B cell (primary cell): ENCODE data around the gene IKZF2. TPM values are rescaled to one million over a fixed set of nuclear protein-coding genes. Genes with fewer than 3 reads are reported as not detected.

Experiments used
- ATAC-seq: fragments of 200-7000 bp; cut with Tn5 transposase; one replicate; pipeline ENCODE4 v1.10.0; 2021; ENCODE audit warnings: low read depth, mild to moderate bottlenecking, moderate number of reproducible peaks, moderate library complexity
- CTCF ChIA-PET: fragments of 350-600 bp; sonication (Branson Sonifier 250); formaldehyde crosslinking; loops from one replicate; lab custom pipeline; 2021; ENCODE audit warnings: antibody characterized with exemption, inconsistent platforms; lab: Charles Lee
- POLR2A ChIA-PET: fragments of 350-600 bp; sonication (Branson Sonifier 250); formaldehyde crosslinking; loops from one replicate; lab custom pipeline; 2021; ENCODE audit warnings: antibody characterized with exemption; lab: Charles Lee
- DNase-seq: peaks from one replicate; pipeline ENCODE4 v3.0.0; 2013
- H2AFZ ChIP-seq: 2 replicates; pipeline ENCODE4 v1.6.1; 2012; ENCODE audit warnings: mild to moderate bottlenecking, low read depth, low read length; ENCODE audit not compliant: insufficient read depth, poor library complexity, severe bottlenecking
- H3K27ac ChIP-seq, 2 donors: 1 replicate in 1 of 2; 2 replicates in 1 of 2; pipeline ENCODE4 v1.5.1; 2012 to 2013; ENCODE audit warnings: low read length in 2 of 2, mild to moderate bottlenecking in 2 of 2, moderate library complexity in 1 of 2
- H3K27me3 ChIP-seq, 4 experiments: fragments of 200-600 bp in 1 of 4; sonication (generic) in 1 of 4; replicated peaks in 1 of 4; 1 replicate in 2 of 4; 2 replicates in 2 of 4; pipeline versions ENCODE4 v1.6.1 to v1.7.0; 2013 to 2016; ENCODE audit warnings: low read length in 3 of 4, mild to moderate bottlenecking in 2 of 4, mixed read lengths in 1 of 4, moderate library complexity in 1 of 4; ENCODE audit not compliant: insufficient read depth in 4 of 4, control insufficient read depth in 3 of 4; ENCODE audit errors: control extremely low read depth in 1 of 4
- H3K36me3 ChIP-seq, 2 experiments: replicated peaks in 1 of 2; 1 replicate in 1 of 2; 2 replicates in 1 of 2; pipeline versions ENCODE4 v1.6.1 to v1.7.1; 2013; ENCODE audit warnings: low read length in 1 of 2; ENCODE audit not compliant: insufficient read depth in 2 of 2, control insufficient read depth in 1 of 2; ENCODE audit errors: control extremely low read depth in 1 of 2, extremely low read depth in 1 of 2
- H3K4me1 ChIP-seq, 2 donors: fragments of 200-600 bp in 1 of 2; sonication (generic) in 1 of 2; 1 replicate in 1 of 2; 2 replicates in 1 of 2; pipeline versions ENCODE4 v1.5.1 to v1.6.1; 2013 to 2017; ENCODE audit warnings: low read length in 2 of 2; ENCODE audit not compliant: control insufficient read depth in 2 of 2, insufficient read depth in 2 of 2
- H3K4me2 ChIP-seq: replicated peaks from 2 replicates; pipeline ENCODE3; 2012; ENCODE audit warnings: mild to moderate bottlenecking, low read depth, low read length; ENCODE audit not compliant: poor library complexity, severe bottlenecking
- H3K4me3 ChIP-seq, 5 experiments: fragments of 200-600 bp in 1 of 5; sonication (generic) in 1 of 5; 1 replicate in 3 of 5; 2 replicates in 2 of 5; pipeline versions ENCODE4 v1.5.1 to v1.7.0; 2011 to 2016; ENCODE audit warnings: low read length in 4 of 5, mild to moderate bottlenecking in 4 of 5, low read depth in 2 of 5, control low read depth in 1 of 5, moderate library complexity in 1 of 5; ENCODE audit not compliant: insufficient read depth in 1 of 5; ENCODE audit errors: control extremely low read depth in 1 of 5, extremely low read depth in 1 of 5
- H3K79me2 ChIP-seq: fragments of 200-600 bp; sonication (generic); one replicate; pipeline ENCODE4 v1.6.0; 2016; ENCODE audit warnings: low read length; ENCODE audit not compliant: control insufficient read depth, insufficient read depth
- H3K9ac ChIP-seq: fragments of 200-600 bp; sonication (generic); 2 replicates; pipeline ENCODE4 v1.6.1; 2017; ENCODE audit warnings: mild to moderate bottlenecking, low read length, moderate library complexity
- H3K9me3 ChIP-seq, 3 donors: one replicate each; pipeline versions ENCODE4 v1.6.1 to v1.7.1; 2013; ENCODE audit warnings: low read length in 2 of 3; ENCODE audit not compliant: control insufficient read depth in 2 of 3, insufficient read depth in 1 of 3; ENCODE audit errors: control extremely low read depth in 1 of 3
- H4K20me1 ChIP-seq: 2 replicates; pipeline ENCODE4 v1.6.0; 2012; ENCODE audit warnings: mild to moderate bottlenecking, low read length; ENCODE audit not compliant: insufficient read depth, control insufficient read depth, poor library complexity, severe bottlenecking
- H3K27ac Mint-ChIP-seq: one replicate; pipeline ENCODE4 v1.8.0; 2021; ENCODE audit warnings: mixed read lengths
- H3K27me3 Mint-ChIP-seq: one replicate; pipeline ENCODE4 v1.8.0; 2021; ENCODE audit warnings: mixed read lengths
- H3K4me1 Mint-ChIP-seq: one replicate; pipeline ENCODE4 v1.8.0; 2021; ENCODE audit warnings: mixed read lengths
- H3K4me3 Mint-ChIP-seq: one replicate; pipeline ENCODE4 v1.8.0; 2021; ENCODE audit warnings: mixed read lengths
- H3K9me3 Mint-ChIP-seq: one replicate; pipeline ENCODE4 v1.8.0; 2022; ENCODE audit warnings: mixed read lengths; ENCODE audit not compliant: insufficient read depth
- EZH2 ChIP-seq: IDR thresholded peaks from 2 replicates; pipeline ENCODE4 v1.6.1; 2012; ENCODE audit warnings: borderline replicate concordance, low read depth, mild to moderate bottlenecking, moderate library complexity, low read length; ENCODE audit not compliant: insufficient read depth, poor library complexity, severe bottlenecking
- WGBS: methylation state at CpG from one replicate; pipeline ENCODE4 v1.1.5; 2013; ENCODE audit warnings: missing lambda C conversion rate; ENCODE audit not compliant: insufficient coverage; 5-methylcytosine and 5-hydroxymethylcytosine counted together
- intact Hi-C: fragments of 100-400 bp; cut with micrococcal nuclease; formaldehyde crosslinking; loops from one replicate; pipeline ENCODE4 v1.10.0; 2022
- polyA plus RNA-seq: library from polyadenylated mRNA; depleted of rRNA; stranded (reverse); fragments of >200 nt; gene quantifications from 2 replicates; pipeline ENCODE4 v1.2.3, GENCODE V29; 2012
- total RNA-seq, 2 donors: library from RNA; stranded (reverse); fragments of 120-200 nt in 1 of 2; gene quantifications; 1 replicate in 1 of 2; 2 replicates in 1 of 2; pipeline versions ENCODE4 v1.2.3 to v1.2.4, GENCODE V29; 2013 to 2022
- TF ChIP-seq, protein P1 (sequence below): fragments of 200-600 bp; IDR thresholded peaks from one replicate; pipeline ENCODE4 v1.8.0; 2022; ENCODE audit warnings: antibody characterized with exemption, mild to moderate bottlenecking

IKZF2 gene
- total and polyA plus RNA-seq, 2 donors (not counting 1 experiment from before 2014, with no cell fraction given) = 2.5 to 49.3 TPM

DNA sequence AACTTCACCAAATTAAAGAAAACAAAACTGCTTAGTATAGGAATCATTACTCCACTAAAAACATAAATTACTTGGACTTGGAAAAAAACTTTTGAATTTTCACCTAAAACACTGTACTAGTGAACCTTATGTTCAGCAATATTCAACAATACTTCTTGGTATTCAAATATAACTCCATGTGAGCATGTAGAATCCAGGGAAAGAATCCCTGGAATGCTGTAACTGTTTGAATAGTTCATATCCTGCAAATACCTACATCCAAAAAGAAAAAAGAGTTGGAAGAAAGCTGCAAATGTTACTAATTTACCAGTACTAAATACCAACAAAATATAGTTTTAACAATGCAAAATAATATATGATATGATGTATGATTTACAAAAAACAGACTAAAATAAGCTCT lies 65.4 kb downstream of the IKZF2 start:
- DNase-seq (no peak), ATAC-seq (no peak)
- Histone ChIP-seq H3K27ac (no peak overlapping the region), H2AFZ (no peak overlapping the region), H3K4me3 (no peak overlapping the region), H4K20me1 (no peaks in the 10 kb centered on the region), H3K9ac (no peak overlapping the region), H3K79me2 (peaks cover 14% of the 10 kb centered on the region), H3K4me2 (no peak overlapping the region), H3K9me3 (no peaks in the 10 kb centered on the region), H3K27me3 (no peaks in the 10 kb centered on the region), H3K36me3 (peaks cover 0 to 2% of the 10 kb centered on the region in 2 experiments), H3K4me1 (no peaks in the 10 kb centered on the region)
- intact Hi-C loops = no loop called here
- Mint-ChIP-seq H3K9me3 (no peaks in the 10 kb centered on the region), H3K27me3 (no peaks in the 10 kb centered on the region), H3K4me1 (peaks cover 17% of the 10 kb centered on the region), H3K4me3 (no peak overlapping the region), H3K27ac (no peak overlapping the region)
- ChIA-PET CTCF (no interaction called here), POLR2A (no interaction called here)
- TF ChIP-seq EZH2 = no peak
- TF ChIP-seq, protein P1, sequence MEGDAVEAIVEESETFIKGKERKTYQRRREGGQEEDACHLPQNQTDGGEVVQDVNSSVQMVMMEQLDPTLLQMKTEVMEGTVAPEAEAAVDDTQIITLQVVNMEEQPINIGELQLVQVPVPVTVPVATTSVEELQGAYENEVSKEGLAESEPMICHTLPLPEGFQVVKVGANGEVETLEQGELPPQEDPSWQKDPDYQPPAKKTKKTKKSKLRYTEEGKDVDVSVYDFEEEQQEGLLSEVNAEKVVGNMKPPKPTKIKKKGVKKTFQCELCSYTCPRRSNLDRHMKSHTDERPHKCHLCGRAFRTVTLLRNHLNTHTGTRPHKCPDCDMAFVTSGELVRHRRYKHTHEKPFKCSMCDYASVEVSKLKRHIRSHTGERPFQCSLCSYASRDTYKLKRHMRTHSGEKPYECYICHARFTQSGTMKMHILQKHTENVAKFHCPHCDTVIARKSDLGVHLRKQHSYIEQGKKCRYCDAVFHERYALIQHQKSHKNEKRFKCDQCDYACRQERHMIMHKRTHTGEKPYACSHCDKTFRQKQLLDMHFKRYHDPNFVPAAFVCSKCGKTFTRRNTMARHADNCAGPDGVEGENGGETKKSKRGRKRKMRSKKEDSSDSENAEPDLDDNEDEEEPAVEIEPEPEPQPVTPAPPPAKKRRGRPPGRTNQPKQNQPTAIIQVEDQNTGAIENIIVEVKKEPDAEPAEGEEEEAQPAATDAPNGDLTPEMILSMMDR = no peak

GRCh38 chr2:213085538-213085937 lies 65.9 kb downstream of the IKZF2 start:
- ATAC-seq = no peak
- no peak for DNase-seq
- Mint-ChIP-seq H3K4me1 (peaks cover 17% of the 10 kb centered on the region), H3K27me3 (no peaks in the 10 kb centered on the region), H3K27ac (no peak overlapping the region), H3K9me3 (no peaks in the 10 kb centered on the region), H3K4me3 (no peak overlapping the region)
- no peaks in the 10 kb centered on the region for H3K4me1 ChIP-seq
- ChIA-PET CTCF (no interaction called here), POLR2A (no interaction called here)
- no peaks in the 10 kb centered on the region for H3K27me3 ChIP-seq
- H3K79me2 ChIP-seq = peaks cover 14% of the 10 kb centered on the region
- H3K4me2 ChIP-seq = no peak overlapping the region
- no peak overlapping the region for H3K27ac ChIP-seq
- H4K20me1 ChIP-seq = no peaks in the 10 kb centered on the region
- no peaks in the 10 kb centered on the region for H3K9me3 ChIP-seq
- intact Hi-C loops = no loop called here
- no peak overlapping the region for H2AFZ ChIP-seq
- no peak overlapping the region for H3K4me3 ChIP-seq
- WGBS = 100% methylated on average over 2 of the region's 4 CpGs
- peaks cover 0 to 2% of the 10 kb centered on the region in 2 experiments for H3K36me3 ChIP-seq
- H3K9ac ChIP-seq = no peak overlapping the region
- TF ChIP-seq, protein P1 = no peak
